Measurements from ENCODE around the gene HOXB3.

The HOXB3 gene

DNA sequence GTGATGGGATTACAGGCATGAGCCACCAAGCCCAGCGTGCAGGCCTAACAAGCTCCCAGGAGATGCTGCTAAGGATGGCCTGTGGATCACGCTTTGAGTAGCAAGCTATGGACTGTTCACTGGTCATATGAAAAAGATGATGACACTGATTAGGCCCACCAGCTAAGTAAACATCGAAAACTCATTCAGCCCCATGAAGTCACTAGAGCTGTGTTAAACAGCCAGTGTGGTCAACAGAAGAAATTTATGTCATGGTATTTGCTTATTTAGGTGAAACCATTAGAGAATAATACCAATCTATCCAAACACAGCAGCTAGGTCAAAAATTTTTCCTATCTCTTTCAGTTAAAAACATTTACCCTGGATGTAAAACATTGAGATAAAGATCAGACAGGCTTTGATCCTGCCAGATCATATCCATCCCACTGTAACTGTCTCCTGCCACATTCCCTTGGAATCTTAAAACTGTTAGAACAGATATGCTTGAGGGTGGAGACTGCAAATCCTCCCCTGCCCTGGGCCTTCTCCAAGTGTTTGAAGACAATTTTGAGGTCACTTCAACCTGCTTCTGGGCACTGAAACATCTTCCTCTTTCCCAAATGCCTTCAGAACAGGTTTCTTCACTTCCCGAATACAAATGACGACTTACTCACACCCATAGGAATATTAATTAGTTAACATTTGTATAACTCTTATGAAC, 90.2 kb downstream of the HOXB3 start:
- no peak for DNase-seq (ENCODE audit: low read depth in 2 of 2)
- TF ChIP-seq, protein P1, sequence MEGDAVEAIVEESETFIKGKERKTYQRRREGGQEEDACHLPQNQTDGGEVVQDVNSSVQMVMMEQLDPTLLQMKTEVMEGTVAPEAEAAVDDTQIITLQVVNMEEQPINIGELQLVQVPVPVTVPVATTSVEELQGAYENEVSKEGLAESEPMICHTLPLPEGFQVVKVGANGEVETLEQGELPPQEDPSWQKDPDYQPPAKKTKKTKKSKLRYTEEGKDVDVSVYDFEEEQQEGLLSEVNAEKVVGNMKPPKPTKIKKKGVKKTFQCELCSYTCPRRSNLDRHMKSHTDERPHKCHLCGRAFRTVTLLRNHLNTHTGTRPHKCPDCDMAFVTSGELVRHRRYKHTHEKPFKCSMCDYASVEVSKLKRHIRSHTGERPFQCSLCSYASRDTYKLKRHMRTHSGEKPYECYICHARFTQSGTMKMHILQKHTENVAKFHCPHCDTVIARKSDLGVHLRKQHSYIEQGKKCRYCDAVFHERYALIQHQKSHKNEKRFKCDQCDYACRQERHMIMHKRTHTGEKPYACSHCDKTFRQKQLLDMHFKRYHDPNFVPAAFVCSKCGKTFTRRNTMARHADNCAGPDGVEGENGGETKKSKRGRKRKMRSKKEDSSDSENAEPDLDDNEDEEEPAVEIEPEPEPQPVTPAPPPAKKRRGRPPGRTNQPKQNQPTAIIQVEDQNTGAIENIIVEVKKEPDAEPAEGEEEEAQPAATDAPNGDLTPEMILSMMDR (IDR thresholded peaks at IDR 0.05; ENCODE audit: low read depth, low read length): no peak

DNA sequence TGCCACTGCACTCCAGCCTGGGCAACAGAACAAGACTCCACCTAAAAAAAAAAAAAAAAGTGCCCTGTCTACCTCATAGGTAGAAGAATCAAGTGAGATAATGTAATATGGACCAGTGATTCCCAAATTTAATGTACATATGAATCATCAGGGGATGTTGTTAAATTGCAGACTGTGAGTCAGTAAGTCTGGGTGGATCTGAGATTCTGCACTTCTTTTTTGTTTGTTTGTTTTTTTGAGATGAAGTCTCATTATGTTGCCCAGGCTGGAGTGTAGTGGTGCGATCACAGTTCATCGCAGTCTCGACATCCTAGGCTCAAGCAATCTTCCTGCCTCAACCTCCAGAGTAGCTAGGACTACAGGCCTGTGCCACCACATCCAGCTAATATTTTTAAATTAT, 90.8 kb downstream of the HOXB3 start:
- DNase-seq (ENCODE audit: low read depth in 2 of 2): peak in 1 of 2 donors; percentile 76
- TF ChIP-seq, protein P1 (IDR thresholded peaks at IDR 0.05; ENCODE audit: low read depth, low read length): no peak
- no peak overlapping the region for H3K4me3 ChIP-seq (replicated peaks in 1 of 2; ENCODE audit: low read depth in 2 of 2, low read length in 2 of 2)

More for the DNA sequence above, 90.2 kb downstream of the HOXB3 start:
- H3K4me3 ChIP-seq (replicated peaks in 1 of 2; ENCODE audit: low read depth in 2 of 2, low read length in 2 of 2): no peak overlapping the region
